DOHH2 (cell line): ENCODE measurements around the gene DRG2.

Experiments used
- H3F3A ChIP-seq: fragments of 200-600 bp; sonication (generic), shearing (Covaris generic); 2 replicates; pipeline ENCODE4 v1.6.0; 2016; ENCODE audit warnings: antibody characterized with exemption, mild to moderate bottlenecking; ENCODE audit not compliant: control insufficient read depth, insufficient read depth
- H3K27ac ChIP-seq: fragments of 200-600 bp; sonication (generic); 2 replicates; pipeline ENCODE4 v1.5.1; 2014; ENCODE audit warnings: low read depth, mild to moderate bottlenecking, low read length, moderate library complexity
- H3K27me3 ChIP-seq: fragments of 200-600 bp; sonication (generic); 2 replicates; pipeline ENCODE4 v1.6.1; 2014; ENCODE audit warnings: mild to moderate bottlenecking, low read length, mixed read lengths; ENCODE audit not compliant: control insufficient read depth
- H3K36me3 ChIP-seq: fragments of 200-600 bp; sonication (generic); 2 replicates; pipeline ENCODE4 v1.6.1; 2014; ENCODE audit warnings: mild to moderate bottlenecking, low read length, moderate library complexity, mixed read lengths; ENCODE audit not compliant: control insufficient read depth
- H3K4me1 ChIP-seq: fragments of 200-600 bp; sonication (generic); 2 replicates; pipeline ENCODE4 v1.6.1; 2014; ENCODE audit warnings: mild to moderate bottlenecking, low read length, mixed read lengths; ENCODE audit not compliant: control insufficient read depth
- H3K4me2 ChIP-seq: fragments of 200-600 bp; sonication (generic); 2 replicates; pipeline ENCODE4 v1.6.0; 2014; ENCODE audit warnings: mild to moderate bottlenecking, low read length, moderate library complexity
- H3K4me3 ChIP-seq: fragments of 200-600 bp; sonication (generic); 2 replicates; pipeline ENCODE4 v1.5.1; 2014; ENCODE audit warnings: mild to moderate bottlenecking, low read length, mixed read lengths
- H3K79me2 ChIP-seq: fragments of 200-600 bp; sonication (generic); 2 replicates; pipeline ENCODE4 v1.6.1; 2014; ENCODE audit warnings: mild to moderate bottlenecking, low read length, mixed read lengths; ENCODE audit not compliant: control insufficient read depth
- H3K9me2 ChIP-seq: fragments of 200-600 bp; sonication (generic); replicated peaks from 2 replicates; pipeline ENCODE4 v1.6.1; 2014; ENCODE audit warnings: mild to moderate bottlenecking, low read length, mixed read lengths; ENCODE audit not compliant: control insufficient read depth
- H3K9me3 ChIP-seq: fragments of 200-600 bp; sonication (generic); 2 replicates; pipeline ENCODE4 v1.6.1; 2014; ENCODE audit warnings: antibody characterized with exemption, low read length, mixed read lengths; ENCODE audit not compliant: control insufficient read depth, insufficient read depth
- H4K20me1 ChIP-seq: fragments of 200-600 bp; sonication (generic); 2 replicates; pipeline ENCODE4 v1.6.0; 2014; ENCODE audit warnings: low read depth, mild to moderate bottlenecking, antibody characterized with exemption, low read length, moderate library complexity; ENCODE audit not compliant: control insufficient read depth, insufficient read depth
- EZH2phosphoT487 ChIP-seq: fragments of 200-600 bp; sonication (generic); IDR thresholded peaks from 2 replicates; pipeline ENCODE4 v1.6.1; 2017; ENCODE audit warnings: borderline replicate concordance, mild to moderate bottlenecking, antibody characterized with exemption, low read length, moderate library complexity, mixed read lengths
- TF ChIP-seq, protein P1 (sequence below): fragments of 200-600 bp; sonication (generic); IDR thresholded peaks from one replicate; pipeline ENCODE4 v1.5.1; 2014; ENCODE audit warnings: antibody characterized with exemption, mild to moderate bottlenecking, low read depth, low read length; ENCODE audit not compliant: poor library complexity, severe bottlenecking

DRG2 gene

DNA sequence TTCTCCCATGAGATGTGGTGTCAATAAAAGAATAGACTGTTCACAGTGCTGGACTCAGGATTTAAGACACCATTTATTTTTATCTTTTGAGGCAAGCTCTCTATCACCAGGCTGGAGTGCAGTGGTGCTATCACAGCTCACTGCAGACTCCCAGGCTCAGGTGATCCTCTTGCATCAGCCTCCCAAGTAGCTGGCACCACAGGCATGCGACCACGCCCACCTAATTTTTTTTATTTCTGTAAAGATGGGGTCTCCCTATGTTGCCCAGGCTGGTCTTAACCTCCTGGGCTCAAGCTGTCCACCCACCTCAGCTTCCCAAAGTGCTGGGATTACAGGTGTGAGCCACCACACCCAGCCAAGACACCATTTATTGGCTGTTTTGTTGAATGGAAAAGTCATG is 18.6 kb upstream of the DRG2 start:
- H3K9me3 ChIP-seq: no peaks in the 10 kb centered on the region
- H3K9me2 ChIP-seq: no peaks in the 10 kb centered on the region
- H3F3A ChIP-seq: peaks cover 5% of the 10 kb centered on the region; the same call in 1 of the 2 replicates
- H3K36me3 ChIP-seq: peaks cover 15% of the 10 kb centered on the region
- H3K27me3 ChIP-seq: peaks cover 8% of the 10 kb centered on the region; the same call in 1 of the 2 replicates
- H4K20me1 ChIP-seq: no peaks in the 10 kb centered on the region
- TF ChIP-seq, protein P1, sequence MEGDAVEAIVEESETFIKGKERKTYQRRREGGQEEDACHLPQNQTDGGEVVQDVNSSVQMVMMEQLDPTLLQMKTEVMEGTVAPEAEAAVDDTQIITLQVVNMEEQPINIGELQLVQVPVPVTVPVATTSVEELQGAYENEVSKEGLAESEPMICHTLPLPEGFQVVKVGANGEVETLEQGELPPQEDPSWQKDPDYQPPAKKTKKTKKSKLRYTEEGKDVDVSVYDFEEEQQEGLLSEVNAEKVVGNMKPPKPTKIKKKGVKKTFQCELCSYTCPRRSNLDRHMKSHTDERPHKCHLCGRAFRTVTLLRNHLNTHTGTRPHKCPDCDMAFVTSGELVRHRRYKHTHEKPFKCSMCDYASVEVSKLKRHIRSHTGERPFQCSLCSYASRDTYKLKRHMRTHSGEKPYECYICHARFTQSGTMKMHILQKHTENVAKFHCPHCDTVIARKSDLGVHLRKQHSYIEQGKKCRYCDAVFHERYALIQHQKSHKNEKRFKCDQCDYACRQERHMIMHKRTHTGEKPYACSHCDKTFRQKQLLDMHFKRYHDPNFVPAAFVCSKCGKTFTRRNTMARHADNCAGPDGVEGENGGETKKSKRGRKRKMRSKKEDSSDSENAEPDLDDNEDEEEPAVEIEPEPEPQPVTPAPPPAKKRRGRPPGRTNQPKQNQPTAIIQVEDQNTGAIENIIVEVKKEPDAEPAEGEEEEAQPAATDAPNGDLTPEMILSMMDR: no peak
- no peak for TF ChIP-seq EZH2phosphoT487
- H3K79me2 ChIP-seq: no peaks in the 10 kb centered on the region
- no peak overlapping the region for H3K27ac ChIP-seq
- H3K4me1 ChIP-seq: no peaks in the 10 kb centered on the region
- no peak overlapping the region for H3K4me3 ChIP-seq
- no peak overlapping the region for H3K4me2 ChIP-seq

DNA sequence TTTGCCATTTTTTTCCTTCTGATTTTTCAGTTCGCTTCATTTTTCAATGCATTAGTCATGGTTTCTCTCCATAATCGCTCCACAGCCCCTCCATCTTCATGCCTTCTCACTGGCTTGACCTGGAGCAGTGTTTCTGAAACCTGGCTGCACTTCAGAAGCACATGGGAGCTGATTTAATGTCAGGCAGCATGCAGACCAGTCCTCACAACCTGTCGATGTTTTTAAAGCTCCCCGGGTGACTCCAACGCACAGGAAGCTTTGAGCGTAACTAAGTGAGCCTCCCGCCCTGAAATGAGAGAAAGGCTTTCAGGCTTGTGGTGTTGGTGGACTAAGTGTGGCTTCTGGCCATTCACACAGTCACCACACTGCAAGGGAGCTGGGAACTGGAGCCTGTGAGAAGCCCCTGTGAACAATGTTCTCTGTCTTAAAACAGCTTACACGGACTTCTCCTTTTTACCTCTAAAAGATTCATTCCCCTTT is 16.8 kb upstream of the DRG2 start:
- H3F3A ChIP-seq: no peaks in the 10 kb centered on the region
- H3K79me2 ChIP-seq: no peaks in the 10 kb centered on the region
- no peak overlapping the region for H3K4me3 ChIP-seq
- H3K9me3 ChIP-seq: no peaks in the 10 kb centered on the region
- TF ChIP-seq, protein P1: no peak
- TF ChIP-seq EZH2phosphoT487: no peak
- H4K20me1 ChIP-seq: no peaks in the 10 kb centered on the region
- no peaks in the 10 kb centered on the region for H3K36me3 ChIP-seq
- H3K27me3 ChIP-seq: peaks cover 8% of the 10 kb centered on the region; the same call in 1 of the 2 replicates
- no peak overlapping the region for H3K4me2 ChIP-seq
- no peak overlapping the region for H3K27ac ChIP-seq
- no peaks in the 10 kb centered on the region for H3K9me2 ChIP-seq
- no peaks in the 10 kb centered on the region for H3K4me1 ChIP-seq

DNA sequence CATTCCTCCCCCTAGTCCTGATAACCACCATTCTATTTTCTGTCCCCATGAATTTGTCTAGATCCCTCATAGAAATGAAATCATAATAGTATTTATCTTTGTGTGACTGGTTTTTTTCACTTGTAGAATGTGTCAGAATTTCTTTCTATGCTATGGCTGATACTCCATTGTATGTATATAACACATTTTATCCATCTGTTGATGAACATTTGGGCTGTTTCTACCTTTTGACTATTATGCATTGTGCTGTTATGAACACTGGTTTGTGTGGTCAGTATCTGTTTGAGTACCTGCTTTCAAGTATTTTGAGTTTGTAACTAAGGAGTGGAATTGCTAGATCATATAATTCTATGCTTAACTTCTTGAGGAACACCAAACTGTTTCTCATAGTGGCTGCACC is 16.0 kb upstream of the DRG2 start:
- Histone ChIP-seq H3K79me2 (no peaks in the 10 kb centered on the region), H3F3A (no peaks in the 10 kb centered on the region), H3K9me2 (no peaks in the 10 kb centered on the region), H3K27me3 (peaks cover 8% of the 10 kb centered on the region; the same call in 1 of the 2 replicates), H3K4me3 (no peak overlapping the region), H3K9me3 (no peaks in the 10 kb centered on the region), H3K27ac (no peak overlapping the region), H4K20me1 (no peaks in the 10 kb centered on the region), H3K4me1 (no peaks in the 10 kb centered on the region), H3K36me3 (no peaks in the 10 kb centered on the region), H3K4me2 (no peak overlapping the region)
- TF ChIP-seq, protein P1: no peak
- no peak for TF ChIP-seq EZH2phosphoT487
